GM18498 (cell line): ENCODE measurements around the gene IQUB.
A peak's percentile ranks its signal among the peaks of the same experiment; 100 is the strongest.
"Not testable (repeated sequence)": the region's sequence is repeated elsewhere in the genome, so short reads cannot be mapped to it uniquely, and the experiment has no call there.

ENCODE experiments used
- ATAC-seq: cut with Tn5 transposase; IDR thresholded peaks from one replicate; pipeline ENCODE4 v1.9.1; 2021; ENCODE audit warnings: mild to moderate bottlenecking, moderate library complexity; ENCODE audit not compliant: unreplicated experiment

Gene IQUB

DNA sequence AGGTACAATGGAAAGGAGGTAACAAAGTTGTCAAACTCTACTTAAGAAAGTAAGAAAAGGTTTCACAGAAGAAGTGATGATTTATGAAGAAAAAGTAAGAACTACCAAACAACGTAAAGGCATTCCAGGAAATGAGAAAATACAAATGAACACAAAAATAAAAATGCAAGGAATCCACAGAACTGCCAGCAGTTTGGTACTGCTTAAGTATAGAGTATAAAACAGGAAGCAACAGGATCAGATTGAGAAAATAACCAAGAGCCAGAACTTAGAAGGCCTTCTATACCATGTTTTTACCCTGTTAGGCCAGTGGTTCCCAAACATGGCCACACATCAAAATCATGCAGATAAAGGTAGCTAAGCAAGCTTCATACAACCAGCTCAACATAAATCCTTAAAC, 14.0 kb upstream of the IQUB start:
- no peak for ATAC-seq

DNA sequence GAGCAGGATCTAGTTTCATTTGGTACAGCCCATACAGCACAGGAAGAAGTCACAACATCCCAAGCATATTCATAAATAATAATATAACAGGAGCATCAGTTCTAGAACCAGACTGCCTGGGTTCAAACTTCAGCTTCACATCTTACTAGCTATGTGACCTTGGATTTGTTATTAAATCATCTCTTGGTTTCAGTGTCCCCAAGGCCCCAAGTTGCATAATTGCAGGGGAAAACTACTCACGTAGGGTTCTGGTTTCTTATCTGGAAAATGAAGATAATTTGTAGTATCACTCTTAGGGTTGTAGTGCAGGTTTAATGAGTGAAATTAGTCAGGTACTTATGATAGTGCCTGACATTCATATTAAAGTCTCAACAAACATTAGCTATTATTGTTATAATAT, 5.5 kb upstream of the IQUB start:
- no peak for ATAC-seq

- ATAC-seq = no peak
Measured at GRCh38 chr7:123538897-123539296, 4.5 kb upstream of the IQUB start.

- no peak for ATAC-seq
Measured at GRCh38 chr7:123538189-123538714, 3.9 kb upstream of the IQUB start.

DNA sequence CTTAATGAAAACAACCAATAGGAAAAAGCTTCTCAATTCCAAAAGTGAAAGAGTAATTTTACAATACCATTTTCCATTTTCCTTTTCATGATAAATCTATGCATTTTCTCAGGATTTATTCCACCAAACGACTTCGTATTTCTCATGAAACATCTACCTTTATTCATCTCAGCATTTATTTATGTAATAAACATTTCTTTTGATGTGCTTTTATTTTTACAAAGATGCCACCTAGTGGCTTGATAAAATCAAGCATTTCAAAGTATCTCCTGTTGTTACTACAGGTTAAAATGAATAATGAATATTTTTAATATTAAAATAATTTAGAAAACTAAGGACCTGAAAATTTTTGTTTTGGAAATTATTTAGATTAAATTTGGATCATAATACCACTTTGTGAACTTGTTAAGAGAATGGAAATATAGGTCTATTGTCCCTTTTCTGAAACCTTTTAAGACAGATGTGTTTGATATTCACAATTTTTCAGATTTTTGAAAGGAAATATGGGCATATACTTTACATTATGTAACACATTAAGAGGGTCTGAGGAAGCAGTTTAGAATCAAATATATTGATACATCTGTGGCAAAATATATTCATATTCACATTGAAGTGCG, 2.7 kb upstream of the IQUB start:
- no peak for ATAC-seq

GRCh38 chr7:123535517-123535916, 1.1 kb upstream of the IQUB start:
- no peak for ATAC-seq

DNA sequence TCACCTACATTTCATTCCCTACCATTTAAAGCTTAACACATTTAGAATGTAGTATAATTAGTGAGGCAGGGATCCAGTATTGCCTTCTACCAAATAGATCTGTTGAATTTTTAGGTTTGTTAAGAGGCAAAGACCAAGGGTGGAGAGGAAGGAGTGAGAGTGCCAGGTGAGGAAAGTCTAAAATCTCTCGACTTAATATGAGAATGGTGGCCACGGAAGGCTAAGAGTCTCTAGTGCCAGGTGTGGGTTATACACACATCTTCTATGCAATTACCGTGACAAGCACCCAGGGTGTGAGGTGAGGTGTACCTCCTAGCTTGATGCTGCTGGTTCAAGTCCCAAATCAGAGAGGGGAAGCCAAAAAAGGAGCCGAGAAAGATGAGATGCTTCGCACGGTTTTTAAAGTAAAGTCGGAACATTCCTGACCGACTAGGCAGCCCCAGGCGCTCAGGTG, 439 bp downstream of the IQUB start:
- ATAC-seq = peak; percentile 23

DNA sequence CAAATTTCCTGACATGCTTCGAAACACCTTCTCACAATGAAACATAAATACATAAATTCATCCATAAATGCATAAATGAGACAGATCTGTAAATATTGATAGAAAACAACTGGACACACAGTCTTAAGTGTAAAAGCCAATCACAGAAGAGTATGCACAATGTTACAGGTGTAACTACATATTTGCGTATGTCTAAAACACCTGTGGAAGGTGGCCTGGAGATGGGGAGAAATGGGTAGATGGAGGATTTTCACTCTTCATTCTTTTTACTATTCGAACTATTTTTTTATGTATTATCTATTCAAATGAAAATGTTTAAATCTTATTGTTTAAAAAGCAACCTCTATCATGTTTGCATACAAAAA, 860 bp downstream of the IQUB start:
- no peak for ATAC-seq

DNA sequence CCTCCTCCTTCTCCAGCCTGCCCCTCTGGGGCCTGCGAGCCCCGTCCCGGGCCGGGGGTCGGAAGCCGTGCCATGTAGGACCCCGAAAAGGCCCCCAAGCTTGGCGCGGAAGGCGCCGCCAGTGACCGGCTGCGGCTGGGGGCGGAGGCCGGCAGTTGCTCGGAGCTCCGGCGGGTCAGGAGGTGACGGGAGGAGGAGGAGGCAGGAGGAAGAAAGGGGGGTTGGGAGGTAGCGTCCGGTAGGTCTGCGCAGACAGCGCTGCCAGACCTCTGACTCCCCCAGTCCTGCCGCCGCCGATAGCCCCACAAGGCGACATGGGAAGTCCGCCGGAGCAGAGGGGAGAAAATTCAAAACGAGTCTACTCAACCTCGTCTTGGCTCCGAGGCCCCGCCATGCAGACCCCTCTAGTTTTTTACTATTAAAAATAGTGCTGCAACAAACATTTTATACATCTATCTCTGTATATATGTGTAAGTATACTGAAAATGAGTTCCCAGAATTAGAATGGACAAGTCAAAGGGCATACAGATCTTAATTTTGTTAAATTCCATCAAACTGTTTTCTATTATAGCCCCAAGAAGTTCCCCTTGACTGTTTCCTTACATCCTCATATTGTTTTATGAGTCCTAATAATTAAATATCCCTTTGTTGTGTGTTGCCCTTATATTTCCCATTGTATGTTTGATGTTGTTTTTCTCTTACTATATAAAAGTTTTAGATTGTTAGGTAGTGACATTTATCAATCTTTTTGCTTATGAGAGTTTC, 1.4 kb downstream of the IQUB start:
- peak; percentile 12 for ATAC-seq

- not testable (repeated sequence) for ATAC-seq
Measured at GRCh38 chr7:123532343-123532742, 2.1 kb downstream of the IQUB start.

DNA sequence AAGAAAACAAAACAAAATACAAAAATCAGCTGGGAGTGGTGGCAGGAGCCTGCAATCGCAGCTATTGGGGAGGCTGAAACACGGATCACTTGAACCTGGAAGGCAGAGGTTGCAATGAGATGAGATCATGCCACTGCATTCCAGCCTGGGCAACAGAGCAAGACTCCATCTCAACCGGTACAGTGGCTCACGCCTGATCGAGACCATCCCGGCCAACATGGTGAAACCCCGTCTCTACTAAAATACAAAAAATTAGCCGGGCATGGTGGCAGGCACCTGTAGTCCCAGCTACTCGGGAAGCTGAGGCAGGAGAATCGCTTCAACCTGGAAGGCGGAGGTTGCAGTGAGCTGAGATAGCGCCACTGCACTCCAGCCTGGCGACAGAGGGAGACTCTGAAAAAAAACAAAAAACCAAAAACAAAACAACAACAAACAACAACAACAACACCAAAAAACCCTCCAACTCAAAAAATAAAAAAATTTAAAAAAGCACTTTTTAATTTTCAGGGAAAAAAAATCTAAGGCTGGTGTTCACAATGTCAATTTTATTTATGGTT, 4.3 kb downstream of the IQUB start:
- not testable (repeated sequence) for ATAC-seq

DNA sequence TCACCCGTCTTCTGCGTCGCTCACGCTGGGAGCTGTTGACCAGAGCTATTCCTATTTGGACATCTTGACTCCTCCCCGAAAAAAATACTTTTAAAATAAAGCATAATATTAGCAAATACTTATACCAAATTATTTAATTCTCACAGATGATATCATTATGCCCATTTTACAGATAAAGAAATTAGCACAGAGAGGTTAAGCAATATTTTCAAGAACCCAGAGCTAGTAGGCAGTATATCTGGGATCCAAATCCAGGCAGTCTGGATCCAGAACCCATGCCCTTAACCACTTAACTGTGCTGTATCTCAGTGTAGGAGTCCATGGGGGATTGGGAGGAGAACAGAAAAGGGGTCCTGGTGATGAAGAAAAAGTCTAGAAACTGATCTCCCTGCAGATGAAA, 6.1 kb downstream of the IQUB start:
- no peak for ATAC-seq

GRCh38 chr7:123527712-123528225, 6.6 kb downstream of the IQUB start:
- not testable (repeated sequence) for ATAC-seq

GRCh38 chr7:123526533-123526932, 7.9 kb downstream of the IQUB start:
- ATAC-seq = not testable (repeated sequence)

GRCh38 chr7:123522066-123522465, 12.3 kb downstream of the IQUB start:
- ATAC-seq = no peak

DNA sequence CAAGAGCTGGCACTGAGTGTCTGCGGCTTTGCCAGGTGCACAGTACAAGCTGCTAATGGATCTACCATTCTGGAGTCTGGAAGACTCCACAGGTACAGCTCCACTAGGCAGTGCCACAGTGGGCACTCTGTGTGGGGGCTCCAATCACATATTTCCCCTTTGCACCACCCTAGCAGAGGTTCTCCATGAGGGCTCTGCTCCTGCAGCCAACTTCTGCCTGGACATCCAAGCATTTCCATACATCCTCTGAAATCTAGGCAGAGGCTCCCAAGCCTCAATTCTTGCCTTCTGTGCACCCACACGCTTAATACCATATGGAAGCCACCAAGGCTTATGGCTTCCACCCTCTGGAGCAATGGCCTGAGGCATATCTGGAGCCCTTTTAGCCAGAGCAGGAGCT, 29.2 kb downstream of the IQUB start:
- no peak for ATAC-seq

- ATAC-seq = no peak
Measured at GRCh38 chr7:123502201-123502600, 32.2 kb downstream of the IQUB start.

GRCh38 chr7:123500878-123501489, 33.4 kb downstream of the IQUB start:
- ATAC-seq = no peak

- ATAC-seq = no peak
Measured at GRCh38 chr7:123499211-123499970, 35.0 kb downstream of the IQUB start.

GRCh38 chr7:123498601-123499000, 35.8 kb downstream of the IQUB start:
- no peak for ATAC-seq

- no peak for ATAC-seq
Measured at GRCh38 chr7:123498031-123498430, 36.4 kb downstream of the IQUB start.
